ENCODE results near the gene RPL12.

- TF ChIP-seq CTCF (IDR thresholded peaks at IDR 0.05; ENCODE audit: low read depth, low read length, poor library complexity, severe bottlenecking) (no peak), EZH2phosphoT487 (IDR thresholded peaks at IDR 0.05; ENCODE audit: borderline replicate concordance, low read length) (no peak)
These were observed 45.8 kb upstream of the RPL12 start for GRCh38 chr9:127496974-127497373.
